Amniotic epithelial cell (primary cell): Measurements from ENCODE around the gene ARL3.
"Not testable (repeated sequence)": the region's sequence is repeated elsewhere in the genome, so short reads cannot be mapped to it uniquely, and the experiment has no call there.

Experiments
- DNase-seq: peaks from one replicate; pipeline ENCODE4 v3.0.0-alpha.2; 2010; ENCODE audit warnings: low read depth

ARL3 gene

GRCh38 chr10:102713814-102714620 is at the start of gene ARL3:
Gene ARL3 (minus strand): TSS chr10:102714397. CDS start chr10:102714275, 122 bp downstream.
- DNase-seq: peak; percentile 98

- no peak for DNase-seq
Measured at GRCh38 chr10:102763037-102763607, 48.9 kb upstream of the ARL3 start.

GRCh38 chr10:102762401-102763015 is 48.3 kb upstream of the ARL3 start:
- no peak for DNase-seq

GRCh38 chr10:102761981-102762380 is 47.8 kb upstream of the ARL3 start:
- no peak for DNase-seq

GRCh38 chr10:102759497-102760210 is 45.5 kb upstream of the ARL3 start:
- no peak for DNase-seq

- DNase-seq: not testable (repeated sequence)
Measured at GRCh38 chr10:102758933-102759262, 44.7 kb upstream of the ARL3 start.

GRCh38 chr10:102758240-102758932 is 44.2 kb upstream of the ARL3 start:
- peak; percentile 58 for DNase-seq

GRCh38 chr10:102757323-102757722 is 43.1 kb upstream of the ARL3 start:
- no peak for DNase-seq

- DNase-seq: no peak
Measured at GRCh38 chr10:102753718-102754117, 39.5 kb upstream of the ARL3 start.

- DNase-seq: peak; percentile 97
Measured at GRCh38 chr10:102752934-102753664, 38.9 kb upstream of the ARL3 start.

GRCh38 chr10:102752266-102752930 is 38.2 kb upstream of the ARL3 start:
- DNase-seq: peak; percentile 94

GRCh38 chr10:102745157-102745556 is 31.0 kb upstream of the ARL3 start:
- DNase-seq: no peak

- peak; percentile 33 for DNase-seq
Measured at GRCh38 chr10:102744374-102745051, 30.3 kb upstream of the ARL3 start.

- peak; percentile 99 for DNase-seq
Measured at GRCh38 chr10:102743588-102744373, 29.6 kb upstream of the ARL3 start, which contains the start of gene WBP1L. Gene WBP1L (plus strand): TSS chr10:102743948. CDS start chr10:102744054, 106 bp downstream.

- DNase-seq: no peak
Measured at GRCh38 chr10:102743078-102743587, 28.9 kb upstream of the ARL3 start.

GRCh38 chr10:102742313-102742712 is 28.1 kb upstream of the ARL3 start:
- DNase-seq: not testable (repeated sequence)

GRCh38 chr10:102741726-102742237 is 27.6 kb upstream of the ARL3 start:
- no peak for DNase-seq

- DNase-seq: no peak
Measured at GRCh38 chr10:102740229-102740628, 26.0 kb upstream of the ARL3 start.

- DNase-seq: no peak
Measured at GRCh38 chr10:102738692-102739121, 24.5 kb upstream of the ARL3 start.
